GM12878 (cell line): Measurements from ENCODE around the gene RXFP4. TPM values are rescaled to one million over a fixed set of nuclear protein-coding genes. Genes with fewer than 3 reads are reported as not detected.

Experiments
- ATAC-seq: fragments of 200-7000 bp; cut with Tn5 transposase; 3 replicates; pipeline ENCODE4 v1.9.1; 2020; ENCODE audit warnings: mild to moderate bottlenecking, moderate library complexity
- BruUV-seq: library from RNA; stranded (reverse); fragments of 400-500 nt; replicated peaks from 2 replicates; lab custom pipeline; 2021; lab: Mats Ljungman, UMichigan
- CTCF ChIA-PET: fragments of 300-600 bp; sonication (Branson Sonifier 250); formaldehyde crosslinking; extraction: SDS; loops from one replicate; lab custom pipeline; 2021; ENCODE audit warnings: inconsistent platforms; lab: Yijun Ruan, JAX
- POLR2A ChIA-PET: fragments of 350-600 bp; formaldehyde crosslinking; extraction: SDS; loops from one replicate; lab custom pipeline; 2021; ENCODE audit warnings: inconsistent platforms; lab: Charles Lee
- RAD21 ChIA-PET: fragments of 300-600 bp; sonication (Branson Sonifier 250); formaldehyde crosslinking; loops from one replicate; lab custom pipeline; 2023; ENCODE audit warnings: antibody characterized with exemption; ENCODE audit not compliant: unreplicated experiment; lab: Charles Lee
- SMC1A ChIA-PET: fragments of 300-600 bp; sonication (Branson Sonifier 250); formaldehyde crosslinking; loops from one replicate; lab custom pipeline; 2023; ENCODE audit not compliant: unreplicated experiment, uncharacterized antibody; lab: Charles Lee
- DNase-seq: peaks from one replicate; pipeline ENCODE4 v3.0.0-alpha.2; 2011; ENCODE audit warnings: low read depth, low spot score
- FAIRE-seq: peaks from 3 replicates; lab custom pipeline; 2011; peaks lifted over from hg19 to GRCh38; lab: Jason Lieb, UNC
- H2AFZ ChIP-seq: 2 replicates; pipeline ENCODE4 v1.6.0; 2011; ENCODE audit warnings: low read depth, low read length, control low read depth; ENCODE audit not compliant: control insufficient read depth
- H3K27ac ChIP-seq: 2 replicates; pipeline ENCODE4 v1.5.1; 2011; ENCODE audit warnings: control low read depth; ENCODE audit not compliant: control insufficient read depth, insufficient read depth
- H3K27me3 ChIP-seq, 2 experiments: replicated peaks in 1 of 2; 2 replicates each; pipeline versions ENCODE4 v1.6.0 to v1.6.1; 2011; ENCODE audit warnings: low read length in 1 of 2; ENCODE audit not compliant: control insufficient read depth in 2 of 2, insufficient read depth in 2 of 2
- H3K36me3 ChIP-seq, 2 experiments: 2 replicates each; pipeline ENCODE4 v1.5.1; 2011; ENCODE audit warnings: low read length in 1 of 2; ENCODE audit not compliant: control insufficient read depth in 2 of 2, insufficient read depth in 2 of 2
- H3K4me1 ChIP-seq: 2 replicates; pipeline ENCODE4 v1.6.1; 2011; ENCODE audit warnings: mild to moderate bottlenecking, low read length, moderate library complexity, mixed read lengths; ENCODE audit not compliant: control insufficient read depth, insufficient read depth
- H3K4me2 ChIP-seq: 2 replicates; pipeline ENCODE4 v1.6.0; 2011; ENCODE audit warnings: control low read depth; ENCODE audit not compliant: control insufficient read depth, insufficient read depth
- H3K4me3 ChIP-seq: fragments of 200-600 bp; sonication (generic); 2 replicates; pipeline ENCODE4 v1.5.1; 2016
- H3K79me2 ChIP-seq: 2 replicates; pipeline ENCODE4 v1.6.0; 2011; ENCODE audit warnings: low read length; ENCODE audit not compliant: control insufficient read depth, insufficient read depth
- H3K9ac ChIP-seq: 2 replicates; pipeline ENCODE4 v1.8.0; 2011; ENCODE audit warnings: low read length, control low read depth, mixed read lengths; ENCODE audit not compliant: control insufficient read depth, insufficient read depth
- H3K9me3 ChIP-seq: replicated peaks from 3 replicates; pipeline ENCODE4 v1.5.1; 2011; ENCODE audit warnings: mild to moderate bottlenecking, low read length; ENCODE audit not compliant: control insufficient read depth, insufficient read depth
- H4K20me1 ChIP-seq: 2 replicates; pipeline ENCODE4 v1.6.0; 2011; ENCODE audit not compliant: control insufficient read depth, insufficient read depth
- PAX5 ChIP-seq: IDR thresholded peaks from 2 replicates; pipeline ENCODE4 v1.6.1; 2011; ENCODE audit warnings: low read depth, low read length, borderline replicate concordance
- POLR2AphosphoS2 ChIP-seq: IDR thresholded peaks from 2 replicates; pipeline ENCODE4 v1.6.1; 2011; ENCODE audit warnings: low read depth, mild to moderate bottlenecking, low read length, improper control_type of control experiment, moderate library complexity
- POLR2AphosphoS5 ChIP-seq: IDR thresholded peaks from 2 replicates; pipeline ENCODE4 v1.6.1; 2011; ENCODE audit warnings: mild to moderate bottlenecking, low read length, inconsistent platforms
- WGBS: methylation state at CpG from one replicate; pipeline ENCODE4 v1.1.6; 2016; ENCODE audit warnings: low lambda C conversion rate; ENCODE audit not compliant: insufficient replicate concordance, insufficient coverage; ENCODE audit errors: missing lambda C conversion rate; 5-methylcytosine and 5-hydroxymethylcytosine counted together
- in situ Hi-C: fragments of 300-500 bp; cut with MboI; formaldehyde crosslinking; loops from 9 replicates; pipeline ENCODE4 v1.14.3; 2018; ENCODE audit warnings: mixed read lengths
- intact Hi-C: fragments of 100-400 bp; cut with micrococcal nuclease; formaldehyde crosslinking; loops from one replicate; pipeline ENCODE4 v1.14.2; 2022; ENCODE audit not compliant: unreplicated experiment
- polyA plus RNA-seq, 11 experiments: library from polyadenylated mRNA; depleted of rRNA in 4 of 11; unstranded in 6 of 11; stranded (reverse) in 5 of 11; fragments of >200 nt; fragmentation: Nextera tagmentation in 4 of 11; fragmentation: Illumina TruSeq in 1 of 11; extraction: Ambion mirVana in 4 of 11; extraction: Trizol in 1 of 11; gene quantifications; 1 replicate in 1 of 11; 2 replicates in 10 of 11; pipeline versions ENCODE4 v1.2.1 to v1.2.3, GENCODE V29; 2011 to 2016; ENCODE audit warnings: inconsistent platforms in 2 of 11, missing spikeins in 2 of 11, low read depth in 1 of 11
- total RNA-seq, 4 experiments: library from RNA; depleted of rRNA in 3 of 4; stranded (reverse); fragments of >200 nt in 3 of 4; fragmentation: Illumina TruSeq in 1 of 4; extraction: Trizol in 1 of 4; gene quantifications; 2 replicates each; pipeline versions ENCODE4 v1.2.1 to v1.2.3, GENCODE V29; 2013 to 2021
- TF ChIP-seq, protein P1 (sequence below): fragments of 450-650 bp; formaldehyde crosslinking; IDR thresholded peaks from 2 replicates; pipeline ENCODE4 v1.4.0; 2020; ENCODE audit warnings: mild to moderate bottlenecking, moderate library complexity
- TF ChIP-seq, protein P2 (sequence below): fragments of 450-650 bp; IDR thresholded peaks from 2 replicates; pipeline ENCODE4 v1.6.1; 2018; ENCODE audit warnings: mild to moderate bottlenecking, low read depth, moderate library complexity; ENCODE audit not compliant: partially characterized antibody
- TF ChIP-seq, protein P3 (sequence below): fragments of 450-650 bp; formaldehyde crosslinking; IDR thresholded peaks from 2 replicates; pipeline ENCODE4 v1.4.0; 2022; ENCODE audit warnings: mild to moderate bottlenecking, moderate library complexity

Gene RXFP4
- total and polyA plus RNA-seq, 10 of the 15 experiments (the other 5 are each of a cell fraction or from before 2014, with no cell fraction given), result 0.10 to 0.40 (median 0.39) TPM; not detected in 7

DNA sequence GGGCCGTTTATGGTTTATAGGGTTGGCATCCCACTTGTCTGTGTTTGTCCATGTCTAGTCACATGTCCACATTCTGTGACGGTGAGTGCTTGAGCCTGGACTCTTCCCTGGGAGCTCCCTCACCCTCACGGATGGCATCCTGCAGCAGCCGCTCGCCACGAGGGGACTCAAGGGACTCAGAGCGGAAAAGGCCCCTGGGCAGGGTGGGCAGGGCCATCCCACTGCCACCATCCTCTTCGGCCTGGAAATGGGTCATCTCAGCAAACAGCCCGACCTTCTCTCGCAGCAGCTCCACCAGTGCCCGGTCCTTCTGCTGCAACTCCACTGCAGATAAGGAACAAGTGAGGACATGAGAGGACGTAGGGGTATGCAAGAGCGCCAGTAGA, 11.1 kb downstream of the RXFP4 start:
- Histone ChIP-seq H3K9ac (no peak overlapping the region), H3K4me1 (peaks cover 2% of the 10 kb centered on the region), H3K79me2 (no peaks in the 10 kb centered on the region), H4K20me1 (no peaks in the 10 kb centered on the region), H3K9me3 (no peaks in the 10 kb centered on the region), H3K36me3 (peaks cover 45 to 62% of the 10 kb centered on the region in 2 experiments), H3K27me3 (no peaks in the 10 kb centered on the region), H3K4me3 (no peak overlapping the region), H3K27ac (no peak overlapping the region), H3K4me2 (no peak overlapping the region), H2AFZ (no peak overlapping the region)
- ChIA-PET RAD21 (no interaction called here), CTCF (interaction anchor here (1.2 kb wide), 1 partner anchor 37 kb away, joined by 3 read pairs; no protein-coding TSS in a partner anchor), POLR2A (no interaction called here), SMC1A (no interaction called here)
- intact Hi-C loops, result no loop called here
- in situ Hi-C loops, result no loop called here
- FAIRE-seq, result no peak
- no TSS peak for BruUV-seq
- ATAC-seq, result no peak
- TF ChIP-seq, protein P1, sequence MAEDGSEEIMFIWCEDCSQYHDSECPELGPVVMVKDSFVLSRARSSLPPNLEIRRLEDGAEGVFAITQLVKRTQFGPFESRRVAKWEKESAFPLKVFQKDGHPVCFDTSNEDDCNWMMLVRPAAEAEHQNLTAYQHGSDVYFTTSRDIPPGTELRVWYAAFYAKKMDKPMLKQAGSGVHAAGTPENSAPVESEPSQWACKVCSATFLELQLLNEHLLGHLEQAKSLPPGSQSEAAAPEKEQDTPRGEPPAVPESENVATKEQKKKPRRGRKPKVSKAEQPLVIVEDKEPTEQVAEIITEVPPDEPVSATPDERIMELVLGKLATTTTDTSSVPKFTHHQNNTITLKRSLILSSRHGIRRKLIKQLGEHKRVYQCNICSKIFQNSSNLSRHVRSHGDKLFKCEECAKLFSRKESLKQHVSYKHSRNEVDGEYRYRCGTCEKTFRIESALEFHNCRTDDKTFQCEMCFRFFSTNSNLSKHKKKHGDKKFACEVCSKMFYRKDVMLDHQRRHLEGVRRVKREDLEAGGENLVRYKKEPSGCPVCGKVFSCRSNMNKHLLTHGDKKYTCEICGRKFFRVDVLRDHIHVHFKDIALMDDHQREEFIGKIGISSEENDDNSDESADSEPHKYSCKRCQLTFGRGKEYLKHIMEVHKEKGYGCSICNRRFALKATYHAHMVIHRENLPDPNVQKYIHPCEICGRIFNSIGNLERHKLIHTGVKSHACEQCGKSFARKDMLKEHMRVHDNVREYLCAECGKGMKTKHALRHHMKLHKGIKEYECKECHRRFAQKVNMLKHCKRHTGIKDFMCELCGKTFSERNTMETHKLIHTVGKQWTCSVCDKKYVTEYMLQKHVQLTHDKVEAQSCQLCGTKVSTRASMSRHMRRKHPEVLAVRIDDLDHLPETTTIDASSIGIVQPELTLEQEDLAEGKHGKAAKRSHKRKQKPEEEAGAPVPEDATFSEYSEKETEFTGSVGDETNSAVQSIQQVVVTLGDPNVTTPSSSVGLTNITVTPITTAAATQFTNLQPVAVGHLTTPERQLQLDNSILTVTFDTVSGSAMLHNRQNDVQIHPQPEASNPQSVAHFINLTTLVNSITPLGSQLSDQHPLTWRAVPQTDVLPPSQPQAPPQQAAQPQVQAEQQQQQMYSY (CRISPR knock-in tag), result no peak
- TF ChIP-seq, protein P2, sequence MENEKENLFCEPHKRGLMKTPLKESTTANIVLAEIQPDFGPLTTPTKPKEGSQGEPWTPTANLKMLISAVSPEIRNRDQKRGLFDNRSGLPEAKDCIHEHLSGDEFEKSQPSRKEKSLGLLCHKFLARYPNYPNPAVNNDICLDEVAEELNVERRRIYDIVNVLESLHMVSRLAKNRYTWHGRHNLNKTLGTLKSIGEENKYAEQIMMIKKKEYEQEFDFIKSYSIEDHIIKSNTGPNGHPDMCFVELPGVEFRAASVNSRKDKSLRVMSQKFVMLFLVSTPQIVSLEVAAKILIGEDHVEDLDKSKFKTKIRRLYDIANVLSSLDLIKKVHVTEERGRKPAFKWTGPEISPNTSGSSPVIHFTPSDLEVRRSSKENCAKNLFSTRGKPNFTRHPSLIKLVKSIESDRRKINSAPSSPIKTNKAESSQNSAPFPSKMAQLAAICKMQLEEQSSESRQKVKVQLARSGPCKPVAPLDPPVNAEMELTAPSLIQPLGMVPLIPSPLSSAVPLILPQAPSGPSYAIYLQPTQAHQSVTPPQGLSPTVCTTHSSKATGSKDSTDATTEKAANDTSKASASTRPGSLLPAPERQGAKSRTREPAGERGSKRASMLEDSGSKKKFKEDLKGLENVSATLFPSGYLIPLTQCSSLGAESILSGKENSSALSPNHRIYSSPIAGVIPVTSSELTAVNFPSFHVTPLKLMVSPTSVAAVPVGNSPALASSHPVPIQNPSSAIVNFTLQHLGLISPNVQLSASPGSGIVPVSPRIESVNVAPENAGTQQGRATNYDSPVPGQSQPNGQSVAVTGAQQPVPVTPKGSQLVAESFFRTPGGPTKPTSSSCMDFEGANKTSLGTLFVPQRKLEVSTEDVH, result no peak
- TF ChIP-seq POLR2AphosphoS5 (0 out of 2 replicates have a peak, but pooled peaks have one; percentile 1), PAX5 (no peak), POLR2AphosphoS2 (no peak)
- TF ChIP-seq, protein P3, sequence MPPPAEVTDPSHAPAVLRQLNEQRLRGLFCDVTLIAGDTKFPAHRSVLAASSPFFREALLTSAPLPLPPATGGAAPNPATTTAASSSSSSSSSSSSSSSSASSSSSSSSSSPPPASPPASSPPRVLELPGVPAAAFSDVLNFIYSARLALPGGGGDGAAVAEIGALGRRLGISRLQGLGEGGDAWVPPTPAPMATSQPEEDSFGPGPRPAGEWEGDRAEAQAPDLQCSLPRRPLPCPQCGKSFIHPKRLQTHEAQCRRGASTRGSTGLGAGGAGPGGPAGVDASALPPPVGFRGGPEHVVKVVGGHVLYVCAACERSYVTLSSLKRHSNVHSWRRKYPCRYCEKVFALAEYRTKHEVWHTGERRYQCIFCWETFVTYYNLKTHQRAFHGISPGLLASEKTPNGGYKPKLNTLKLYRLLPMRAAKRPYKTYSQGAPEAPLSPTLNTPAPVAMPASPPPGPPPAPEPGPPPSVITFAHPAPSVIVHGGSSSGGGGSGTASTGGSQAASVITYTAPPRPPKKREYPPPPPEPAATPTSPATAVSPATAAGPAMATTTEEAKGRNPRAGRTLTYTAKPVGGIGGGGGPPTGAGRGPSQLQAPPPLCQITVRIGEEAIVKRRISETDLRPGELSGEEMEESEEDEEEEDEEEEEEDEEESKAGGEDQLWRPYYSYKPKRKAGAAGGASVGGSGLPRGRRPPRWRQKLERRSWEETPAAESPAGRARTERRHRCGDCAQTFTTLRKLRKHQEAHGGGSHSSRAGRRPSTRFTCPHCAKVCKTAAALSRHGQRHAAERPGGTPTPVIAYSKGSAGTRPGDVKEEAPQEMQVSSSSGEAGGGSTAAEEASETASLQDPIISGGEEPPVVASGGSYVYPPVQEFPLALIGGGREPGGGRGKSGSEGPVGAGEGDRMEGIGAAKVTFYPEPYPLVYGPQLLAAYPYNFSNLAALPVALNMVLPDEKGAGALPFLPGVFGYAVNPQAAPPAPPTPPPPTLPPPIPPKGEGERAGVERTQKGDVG (CRISPR knock-in tag), result no peak
- 82% methylated on average over 13 of the region's 13 CpGs for WGBS
- DNase-seq, result no peak
